NCI-H226 (cell line): ENCODE data around the gene NLGN2.

Experiments
- DNase-seq: peaks from one replicate; pipeline ENCODE4 v3.0.0-alpha.2; 2015

Gene NLGN2

DNA sequence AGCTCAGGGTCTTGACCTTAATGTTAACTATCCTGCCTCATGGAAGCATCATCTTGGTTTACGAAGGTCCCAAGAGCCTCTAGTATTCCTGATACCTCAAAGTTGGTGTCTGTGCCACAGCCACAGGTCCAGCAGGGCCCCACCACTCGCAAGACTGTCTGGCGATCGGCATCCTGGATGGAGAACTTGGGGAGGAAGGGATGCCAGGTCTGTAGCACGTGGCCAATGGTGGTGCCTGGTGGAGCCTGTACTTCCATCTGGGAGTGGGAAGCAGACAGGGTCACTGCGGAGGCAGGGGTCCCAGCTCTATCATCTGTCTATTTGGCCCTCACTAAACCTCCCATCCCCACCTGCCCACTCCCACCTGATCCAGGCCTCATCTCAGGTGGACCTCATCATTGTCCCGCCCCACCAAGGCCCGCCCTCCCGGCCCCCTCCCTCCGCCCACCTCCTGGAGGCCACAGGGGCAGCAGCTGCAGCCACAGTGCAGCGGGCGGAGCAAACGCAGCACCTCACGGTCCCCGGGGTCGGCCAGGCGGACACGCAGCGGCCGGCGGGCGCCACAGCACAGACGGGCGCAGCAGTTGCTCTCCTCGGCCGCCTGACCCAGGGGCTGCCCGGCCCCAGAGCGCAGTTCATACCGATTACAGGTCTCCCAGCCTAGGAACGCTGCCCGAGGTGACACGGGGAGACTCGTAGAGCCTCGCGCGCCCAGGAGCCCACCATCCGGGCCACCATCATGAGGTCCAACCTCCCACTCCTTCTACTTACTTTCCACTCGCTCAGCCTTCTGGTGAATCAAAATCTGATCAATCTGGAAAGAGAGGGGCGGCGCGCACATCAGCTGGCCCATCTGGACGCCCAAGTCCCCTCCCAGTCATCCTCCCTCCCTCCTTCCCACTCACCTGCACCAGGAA lies 14.7 kb upstream of the NLGN2 start:
- DNase-seq: no peak

DNA sequence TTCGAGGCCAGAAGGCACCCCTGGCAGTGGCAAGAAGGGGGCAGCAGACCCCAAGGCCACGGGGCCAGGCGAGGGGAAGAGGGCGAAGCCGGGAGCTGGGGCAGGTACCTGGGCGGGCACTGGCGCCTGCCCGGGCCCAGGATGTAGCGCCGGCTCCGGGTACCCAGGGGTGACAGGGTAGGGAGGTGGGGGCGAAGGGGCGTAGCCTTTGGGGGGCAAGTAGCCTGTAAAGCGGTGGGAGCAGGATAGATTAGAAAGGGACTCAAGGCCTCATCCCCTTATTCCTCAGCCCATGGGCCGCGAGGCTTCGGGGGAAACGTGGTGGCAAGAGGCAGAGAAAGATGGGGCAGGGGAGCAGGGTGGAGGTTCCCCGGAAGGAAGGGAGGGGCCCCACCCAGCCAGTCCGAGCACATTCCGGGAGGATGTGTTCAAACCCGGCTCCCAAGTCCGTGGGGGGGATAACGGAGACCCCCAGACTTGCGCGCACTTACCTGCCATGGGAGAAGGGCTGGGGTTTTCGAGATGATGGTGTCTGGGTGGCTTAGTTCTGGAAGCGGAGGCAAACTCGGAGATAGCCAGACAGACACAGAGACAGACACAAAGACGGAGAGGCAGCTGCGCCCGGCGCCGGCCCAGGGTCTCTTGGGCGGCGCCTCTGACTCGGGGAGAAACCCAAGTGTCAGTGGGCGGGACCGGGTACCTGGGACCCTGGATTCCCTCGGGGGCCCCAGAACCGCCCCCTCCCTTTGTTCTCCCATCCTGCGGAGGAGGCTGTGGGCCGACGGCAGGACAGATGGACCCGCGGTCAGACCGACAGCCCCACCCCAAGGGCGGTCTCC lies 13.8 kb upstream of the NLGN2 start:
- peak; percentile 10 for DNase-seq

DNA sequence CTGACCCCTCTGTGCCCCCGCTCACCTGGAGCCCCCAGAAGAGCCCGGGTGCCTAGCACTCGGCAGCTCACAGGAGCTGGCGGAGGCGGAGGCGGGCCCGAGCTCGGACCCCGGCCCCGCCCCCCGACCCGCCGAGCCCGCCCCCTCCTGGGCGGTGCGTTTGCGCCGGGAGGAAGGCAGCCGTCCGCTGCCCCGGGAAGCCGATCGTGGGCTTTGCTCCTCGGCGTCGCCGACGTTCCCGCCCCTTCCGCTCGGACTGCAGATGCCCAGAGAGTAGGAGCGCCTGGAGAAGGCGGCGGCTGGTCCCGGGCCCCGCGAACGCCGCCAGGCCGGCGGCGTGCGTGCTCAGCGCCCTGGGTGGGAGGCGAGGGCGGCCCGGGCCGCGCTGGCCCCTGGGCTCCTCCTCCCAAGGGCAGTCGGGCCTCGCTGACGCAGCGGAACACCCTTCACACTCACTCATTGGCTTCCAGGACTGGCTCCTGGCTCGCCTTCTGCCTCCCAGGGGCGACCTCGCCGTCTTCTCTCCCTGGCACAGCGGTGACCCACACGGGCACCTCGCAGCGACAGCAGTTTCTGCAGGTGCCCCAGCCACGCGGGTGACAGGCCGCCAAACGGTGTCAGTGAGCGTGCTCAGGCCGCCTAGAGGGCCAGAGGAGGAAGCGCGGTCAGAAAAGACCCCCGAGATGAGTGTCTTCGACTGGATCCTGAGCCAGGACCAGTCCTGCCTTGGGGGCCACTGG lies 13.0 kb upstream of the NLGN2 start, which contains the start of gene PLSCR3:
Gene PLSCR3, minus strand, starts transcription at position 74 of the 740 bp plus-strand sequence. CDS start 415 bp downstream, outside the sequence.
- peak; percentile 88 for DNase-seq

DNA sequence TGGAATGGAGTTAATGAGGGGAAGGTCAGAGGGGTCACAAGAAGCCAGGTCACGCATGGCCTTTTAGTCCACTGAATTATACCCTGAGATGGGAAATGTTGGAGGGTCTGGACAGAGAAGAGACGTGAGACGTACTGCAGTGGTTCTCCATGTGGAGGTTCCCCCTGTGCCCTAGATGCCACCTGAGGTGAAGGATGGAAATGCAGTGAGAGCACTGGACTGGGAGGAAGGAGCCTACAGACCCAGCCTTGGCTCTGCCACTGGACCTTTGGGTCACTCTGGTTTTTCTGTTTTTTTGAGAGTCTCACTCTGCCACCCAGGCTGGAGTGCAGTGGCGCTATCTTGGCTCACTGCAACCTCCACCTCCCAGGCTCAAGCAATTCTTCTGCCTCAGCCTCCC lies 11.5 kb upstream of the NLGN2 start:
- no peak for DNase-seq

DNA sequence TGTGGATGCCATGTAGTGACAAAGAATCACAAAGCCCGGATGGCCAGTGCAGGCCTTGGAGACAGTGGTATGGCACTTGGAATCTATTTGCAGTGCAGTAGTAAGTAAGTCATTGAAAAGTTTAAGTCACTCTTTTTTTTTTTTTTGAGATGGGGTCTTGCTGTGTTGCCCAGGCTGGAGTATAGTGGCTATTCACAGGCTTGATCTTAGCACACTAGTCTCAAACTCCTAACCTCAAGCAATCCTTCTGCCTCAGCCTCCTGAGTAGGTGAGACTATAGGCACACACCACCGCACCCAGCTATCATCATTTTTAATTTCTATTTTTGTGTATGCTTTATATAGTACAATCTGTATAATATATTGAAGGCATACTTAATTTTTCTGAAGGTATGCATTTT lies 9.0 kb upstream of the NLGN2 start:
- no peak for DNase-seq

DNA sequence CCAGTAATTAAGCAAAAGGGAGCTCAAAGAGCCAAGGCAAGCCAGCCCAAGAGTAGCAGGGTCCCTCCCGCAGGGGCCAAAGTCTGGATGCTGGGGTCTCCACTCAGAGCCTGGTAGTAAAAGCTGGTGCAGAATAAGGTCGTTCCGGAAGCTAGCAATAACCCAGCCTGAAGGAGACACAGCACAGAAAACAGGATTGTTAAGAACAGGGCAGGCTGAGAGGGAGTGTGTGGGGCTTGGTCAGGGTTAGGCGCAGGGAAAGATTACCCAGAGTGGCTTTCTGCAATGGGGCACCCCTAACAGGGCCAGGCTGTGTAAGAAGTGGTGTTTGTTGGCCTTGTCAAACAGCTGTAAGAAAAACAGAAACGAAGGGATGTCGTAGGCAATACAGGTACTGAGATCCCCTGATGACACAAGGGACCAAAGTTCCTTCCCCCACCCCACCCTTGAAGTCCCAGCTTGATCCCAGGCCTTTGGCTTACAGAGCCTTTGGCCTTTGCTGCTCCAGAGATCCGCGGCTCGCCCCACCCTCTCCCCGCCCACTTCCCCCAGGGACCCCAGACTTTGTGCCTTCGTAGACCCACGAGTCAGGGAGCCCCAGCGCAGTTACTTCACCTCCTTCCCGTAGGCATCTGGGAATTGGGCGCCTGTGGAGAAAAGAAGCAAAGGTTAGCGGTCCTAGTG lies 4.5 kb upstream of the NLGN2 start:
- no peak for DNase-seq

DNA sequence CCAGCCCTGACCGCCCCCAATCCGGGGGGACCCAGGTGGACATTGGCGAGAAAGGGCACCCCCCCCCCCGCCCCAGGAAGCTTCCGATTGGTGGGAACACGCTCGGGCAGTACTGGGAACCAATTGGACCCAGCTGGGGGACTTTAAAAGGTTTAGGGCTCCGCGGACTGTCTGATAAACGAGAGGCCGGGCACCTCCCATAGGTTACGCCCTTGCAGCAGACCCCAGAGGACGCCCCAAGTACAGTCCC lies 4.0 kb upstream of the NLGN2 start:
- no peak for DNase-seq

DNA sequence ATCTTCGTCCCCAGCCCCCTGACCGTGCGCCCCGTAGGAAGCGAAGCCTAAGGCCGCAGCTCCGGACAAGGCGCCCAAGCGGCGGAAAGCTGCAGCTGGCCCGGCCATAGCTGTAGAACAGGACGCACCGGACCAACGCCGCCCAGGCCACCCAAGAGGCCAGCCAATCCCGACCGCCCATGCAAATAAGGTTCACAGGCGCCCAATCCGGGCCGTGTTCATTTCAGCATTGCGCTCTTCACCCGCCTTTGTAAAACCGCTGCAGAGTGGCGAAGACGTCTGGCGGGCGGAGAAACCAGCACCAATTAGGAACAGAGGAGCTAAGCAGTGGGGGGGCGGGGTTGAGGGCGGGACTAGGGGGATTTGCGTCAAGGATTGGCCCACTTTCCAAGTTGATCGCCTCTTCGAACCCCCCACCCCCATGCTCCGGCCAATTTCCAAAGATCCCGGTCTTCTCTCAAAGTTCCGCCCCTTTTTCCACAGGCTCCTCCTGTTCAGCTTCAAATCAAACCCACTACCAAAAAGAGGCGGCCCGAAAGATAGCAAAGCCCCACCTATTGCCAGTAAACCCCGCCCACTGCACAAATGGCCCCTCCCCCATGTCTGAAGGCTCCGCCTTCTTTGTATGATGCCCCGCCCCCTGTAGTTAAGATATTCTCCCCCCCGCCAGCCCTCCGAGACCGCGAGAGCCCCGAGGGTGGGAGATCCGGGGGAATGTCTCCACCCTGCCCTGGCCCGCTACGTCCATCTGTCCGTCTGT lies 3.5 kb upstream of the NLGN2 start, which contains the start of gene TMEM256:
Gene TMEM256, minus strand, starts transcription at position 121 of the 760 bp plus-strand sequence. Its CDS starts 13 bp downstream, at position 108.
- DNase-seq: peak; percentile 99

DNA sequence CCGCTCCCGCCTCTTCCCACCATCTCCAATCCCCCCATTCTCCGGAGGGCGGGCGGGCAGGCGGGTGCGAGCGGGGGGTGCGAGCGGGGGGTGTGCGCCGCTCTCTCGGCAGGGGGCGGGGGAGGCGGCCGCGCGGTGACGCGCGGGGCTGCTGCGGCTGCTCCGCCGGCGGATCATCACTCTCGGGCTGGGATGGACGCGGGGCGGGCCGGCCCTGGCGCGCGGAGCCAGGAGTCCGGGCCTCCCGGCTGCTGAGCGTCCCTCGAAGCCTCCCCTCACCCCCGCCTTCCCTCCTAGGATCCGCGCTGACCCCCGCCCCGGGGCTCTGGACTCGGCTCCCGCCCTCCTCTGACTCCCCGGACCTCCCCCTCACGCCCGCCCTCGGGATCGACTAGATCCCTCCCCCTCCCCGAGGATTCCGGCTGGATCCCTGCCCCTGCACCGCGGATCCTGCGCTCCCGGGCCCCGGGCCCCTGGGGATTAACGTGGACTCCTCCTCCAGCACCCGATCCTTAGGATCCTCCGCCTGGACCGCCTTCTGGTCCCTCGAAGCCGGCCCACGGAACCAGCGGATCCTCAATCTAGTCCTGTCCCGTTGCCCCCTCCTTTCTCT lies 2.8 kb upstream of the NLGN2 start:
- peak; percentile 79 for DNase-seq

DNA sequence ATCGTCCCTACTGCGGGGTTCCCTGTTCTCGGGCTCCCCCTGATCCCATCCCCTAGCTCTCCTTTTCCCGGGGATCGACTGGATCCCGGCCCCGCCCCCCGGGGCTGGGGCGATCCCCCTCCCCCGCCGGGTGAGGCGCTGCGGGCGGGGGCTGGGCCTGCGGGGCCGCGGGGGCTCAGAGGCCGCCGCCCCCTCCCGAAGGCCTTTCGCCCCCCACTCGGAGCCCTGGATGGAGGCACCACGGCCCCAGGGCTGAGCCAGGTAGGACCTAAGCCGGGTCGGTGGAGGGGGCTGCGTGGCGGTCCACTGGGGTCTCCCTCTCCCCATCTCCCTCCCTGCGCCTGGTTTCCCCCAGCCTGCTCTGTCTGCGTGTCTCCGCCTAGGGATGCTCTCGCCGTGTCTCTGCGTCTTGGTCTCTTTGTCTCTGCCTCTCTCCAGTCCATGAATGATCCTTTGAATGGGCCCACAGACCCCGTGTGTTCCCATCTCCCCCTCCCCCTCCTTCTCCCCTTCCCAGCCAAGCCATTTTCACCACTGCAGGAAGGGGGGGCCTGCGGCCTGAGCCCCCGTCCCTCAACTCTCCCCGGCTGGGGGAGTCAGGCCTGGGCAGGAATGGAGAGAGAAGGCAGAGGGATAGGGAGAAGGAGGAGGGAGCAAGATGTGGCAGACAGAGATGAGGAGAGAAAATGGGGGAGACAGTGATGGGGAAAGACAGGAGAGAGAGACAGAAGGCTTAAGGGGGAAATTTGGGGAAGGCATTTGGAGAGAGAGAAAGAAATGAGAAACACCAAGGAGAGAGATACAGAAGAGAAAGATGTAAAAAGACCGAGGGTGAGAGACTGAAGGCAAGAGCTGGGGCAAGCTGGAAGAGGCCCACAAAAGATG lies 2.1 kb upstream of the NLGN2 start:
- no peak for DNase-seq

DNA sequence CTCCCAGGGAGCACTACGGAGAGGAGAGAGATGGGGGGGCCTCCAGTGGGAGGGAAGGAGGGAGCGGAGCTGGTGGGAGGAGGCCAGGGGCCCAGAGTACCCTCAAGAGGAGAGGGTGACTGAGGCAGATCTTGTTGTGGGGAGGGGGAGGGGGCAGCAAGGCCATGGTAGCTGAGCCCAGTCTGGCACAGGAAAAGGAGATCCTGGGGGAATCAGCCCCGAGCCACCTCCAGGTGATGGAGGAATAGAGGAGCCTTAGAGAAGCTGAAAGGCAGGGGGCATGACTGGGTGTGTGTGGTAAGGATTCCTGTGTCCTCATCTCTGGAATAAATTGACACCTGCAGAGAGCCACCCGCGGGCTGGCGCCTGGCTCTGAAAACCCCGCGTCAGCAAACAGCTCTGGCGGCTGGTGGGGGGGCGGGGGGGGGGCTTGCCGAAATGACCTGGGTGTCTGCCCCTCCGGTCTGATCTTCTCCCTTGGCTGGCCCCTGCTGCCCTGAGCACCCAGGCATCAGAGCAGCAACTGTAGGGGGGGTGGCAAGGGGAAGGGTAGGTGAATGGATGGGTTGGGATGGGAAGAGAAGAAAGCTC lies 1.3 kb upstream of the NLGN2 start:
- DNase-seq: no peak

DNA sequence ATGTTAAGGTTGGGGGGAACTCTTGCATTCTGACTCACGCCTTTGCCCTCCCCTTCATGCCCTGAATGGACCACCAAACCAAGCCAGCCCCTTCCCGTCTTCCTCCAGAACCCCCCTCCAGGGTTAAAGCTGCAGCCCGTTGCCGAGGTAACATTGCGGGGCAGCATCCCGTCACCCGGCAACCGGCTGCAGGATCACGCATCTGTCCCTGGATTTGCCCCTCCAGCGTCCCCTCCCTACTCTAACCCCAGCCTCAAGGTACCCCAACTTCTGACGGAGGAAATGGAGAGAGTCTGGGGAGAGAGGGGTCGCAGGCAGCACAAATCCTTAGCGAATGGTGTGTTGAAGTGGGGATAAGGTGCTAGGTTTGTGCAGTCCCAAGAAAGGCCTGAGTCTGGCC lies 563 bp upstream of the NLGN2 start:
- no peak for DNase-seq

DNA sequence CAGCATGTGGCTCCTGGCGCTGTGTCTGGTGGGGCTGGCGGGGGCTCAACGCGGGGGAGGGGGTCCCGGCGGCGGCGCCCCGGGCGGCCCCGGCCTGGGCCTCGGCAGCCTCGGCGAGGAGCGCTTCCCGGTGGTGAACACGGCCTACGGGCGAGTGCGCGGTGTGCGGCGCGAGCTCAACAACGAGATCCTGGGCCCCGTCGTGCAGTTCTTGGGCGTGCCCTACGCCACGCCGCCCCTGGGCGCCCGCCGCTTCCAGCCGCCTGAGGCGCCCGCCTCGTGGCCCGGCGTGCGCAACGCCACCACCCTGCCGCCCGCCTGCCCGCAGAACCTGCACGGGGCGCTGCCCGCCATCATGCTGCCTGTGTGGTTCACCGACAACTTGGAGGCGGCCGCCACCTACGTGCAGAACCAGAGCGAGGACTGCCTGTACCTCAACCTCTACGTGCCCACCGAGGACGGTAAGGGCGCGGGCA lies 645 bp downstream of the NLGN2 start:
- DNase-seq: no peak

DNA sequence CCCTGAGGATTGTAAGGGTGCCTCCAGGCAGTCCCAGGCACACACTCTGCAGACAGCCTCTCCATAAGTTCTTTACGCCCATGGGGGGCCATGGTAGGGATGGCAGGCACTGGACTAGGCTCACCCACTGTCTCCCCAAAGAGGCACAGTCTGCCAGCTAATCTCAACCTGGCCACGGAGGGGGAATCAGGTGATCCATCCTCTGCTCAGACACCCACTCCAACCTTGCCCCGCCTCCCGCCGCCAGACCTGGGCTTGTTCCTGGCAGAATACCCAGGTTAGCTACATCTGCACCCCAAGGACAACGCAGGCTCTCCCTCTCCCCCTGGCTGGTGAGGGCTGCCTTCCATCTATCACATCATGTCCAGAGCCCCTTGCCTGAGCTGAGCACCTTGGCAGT lies 1.2 kb downstream of the NLGN2 start:
- DNase-seq: no peak

DNA sequence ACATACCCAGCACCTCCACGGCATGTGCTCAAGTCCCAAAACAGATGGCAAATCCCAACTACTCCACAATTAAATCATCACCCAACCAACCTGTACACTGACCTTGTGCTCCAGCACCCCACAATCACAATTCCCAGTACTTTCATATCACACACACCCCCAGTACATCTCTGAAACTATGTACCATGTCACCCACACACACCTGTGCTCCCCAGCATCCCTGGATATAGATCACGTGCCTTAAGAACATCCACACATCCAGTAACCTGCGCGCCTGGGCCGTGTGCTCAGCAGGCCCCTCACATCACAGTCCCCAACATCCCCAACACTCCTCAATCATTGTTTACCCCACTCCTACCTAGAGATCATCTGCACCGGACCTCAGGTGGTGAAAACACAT lies 2.1 kb downstream of the NLGN2 start:
- no peak for DNase-seq

DNA sequence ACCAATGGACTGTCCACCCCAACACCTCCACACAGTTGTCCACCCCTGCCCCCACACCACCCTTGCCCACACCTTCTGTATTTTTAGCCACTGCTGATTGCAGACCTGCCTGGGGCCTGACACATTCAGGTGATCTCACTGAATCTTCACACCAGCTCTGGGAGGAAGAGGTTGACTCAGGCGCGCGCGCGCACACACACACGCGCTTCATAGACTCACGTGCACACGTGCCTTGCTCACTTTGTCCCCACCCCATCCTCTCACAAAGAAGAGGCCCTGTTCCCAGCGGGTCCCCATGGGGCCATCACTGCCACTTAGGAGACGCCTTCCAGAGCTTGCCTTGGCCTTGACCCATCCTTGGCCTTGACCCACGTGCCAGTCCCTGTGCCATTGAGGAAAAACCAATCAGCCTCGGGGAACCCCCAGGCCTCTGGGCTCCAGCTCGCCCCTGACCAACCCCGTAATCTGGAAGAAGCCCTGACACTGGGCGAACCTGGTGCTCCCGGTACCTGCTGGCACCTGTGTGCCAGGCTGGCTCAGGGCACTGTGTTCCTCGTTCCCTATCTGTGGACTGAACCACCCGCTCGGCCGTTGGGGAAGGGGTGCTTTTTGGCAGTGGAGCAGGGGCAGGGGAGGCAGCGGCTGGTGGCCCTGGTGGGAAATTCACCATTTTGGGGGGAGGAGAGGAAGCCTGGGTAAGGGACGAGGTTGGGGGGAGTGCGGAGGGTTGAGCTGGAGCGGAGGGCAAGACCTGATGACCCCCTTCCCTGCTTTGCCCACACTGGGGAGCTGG lies 3.2 kb downstream of the NLGN2 start:
- no peak for DNase-seq

DNA sequence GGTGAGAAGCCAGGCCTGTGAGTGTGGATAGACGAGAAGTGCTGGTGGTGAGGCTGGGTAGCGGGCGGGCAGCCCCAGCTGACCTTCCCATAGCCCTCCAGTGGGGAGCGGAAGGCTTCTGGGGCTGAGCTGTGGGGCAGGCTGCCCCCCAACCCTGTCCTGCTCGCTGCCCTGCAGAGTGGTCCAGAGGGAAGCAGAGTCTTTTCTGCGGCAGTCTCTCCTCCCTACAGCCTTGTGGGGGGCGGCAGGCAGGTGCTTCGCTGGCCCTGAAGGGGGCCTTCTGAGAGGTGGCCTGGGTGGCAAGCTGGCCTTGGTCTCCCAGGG lies 3.7 kb downstream of the NLGN2 start:
- no peak for DNase-seq

DNA sequence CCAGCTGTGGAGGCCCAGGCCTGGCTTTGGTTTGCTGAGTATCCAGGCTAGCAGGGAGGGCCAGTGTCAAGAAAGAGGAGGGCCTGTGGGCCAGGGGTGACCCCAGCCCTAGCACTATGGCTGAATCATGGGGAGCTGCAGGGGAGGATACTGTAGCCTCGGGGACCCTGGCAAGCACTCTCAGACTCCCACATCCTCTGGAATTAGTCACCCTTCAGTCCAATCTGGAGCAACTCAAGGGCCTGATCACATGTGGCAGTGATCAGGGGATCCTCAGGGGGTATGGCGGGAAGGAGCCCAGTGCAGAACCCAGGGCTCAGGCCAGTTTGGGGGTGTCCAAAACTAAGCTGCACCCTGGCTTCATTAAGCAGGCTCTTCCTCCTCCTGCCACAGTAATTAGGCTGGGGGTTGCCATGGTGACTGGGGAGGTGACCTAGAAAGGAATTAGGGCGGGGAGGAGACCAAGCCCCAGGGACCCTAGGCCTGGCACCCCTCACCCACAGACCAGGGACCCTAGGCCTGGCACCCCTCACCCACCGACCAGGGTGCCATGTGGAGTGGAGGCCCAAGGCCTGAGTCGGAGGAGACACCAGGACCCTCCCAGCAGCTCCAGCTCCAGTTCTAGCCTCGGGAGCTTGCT lies 5.8 kb downstream of the NLGN2 start:
- peak; percentile 54 for DNase-seq

DNA sequence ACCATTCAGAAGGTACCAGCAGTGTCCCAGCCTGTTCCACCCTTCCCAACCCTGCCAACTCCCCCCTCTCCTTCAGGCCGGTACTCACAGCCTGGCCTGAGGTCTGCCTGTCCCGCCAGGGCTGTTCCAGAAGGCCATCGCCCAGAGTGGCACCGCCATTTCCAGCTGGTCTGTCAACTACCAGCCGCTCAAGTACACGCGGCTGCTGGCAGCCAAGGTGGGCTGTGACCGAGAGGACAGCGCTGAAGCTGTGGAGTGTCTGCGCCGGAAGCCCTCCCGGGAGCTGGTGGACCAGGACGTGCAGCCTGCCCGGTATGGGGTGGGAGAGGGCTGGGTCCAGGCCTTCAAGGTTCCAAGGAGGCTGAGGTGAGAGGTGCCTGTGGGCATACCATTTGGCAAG lies 7.2 kb downstream of the NLGN2 start:
- no peak for DNase-seq
